ENCODE measurements around the gene ERC2.

The ERC2 gene

GRCh38 chr3:56318891-56319290, 149.4 kb downstream of the ERC2 start:
- H3K27me3 Mint-ChIP-seq (ENCODE audit: low read depth), result no peaks in the 10 kb centered on the region

GRCh38 chr3:56316944-56317343, 151.3 kb downstream of the ERC2 start:
- no peaks in the 10 kb centered on the region for H3K9me3 Mint-ChIP-seq
- peaks cover 57% of the 10 kb centered on the region for H3K4me1 Mint-ChIP-seq
- no peak for TF ChIP-seq CTCF (IDR thresholded peaks at IDR 0.05; ENCODE audit: unreplicated experiment in 3 of 3)
- H3K4me3 Mint-ChIP-seq, result no peak overlapping the region
- H3K36me3 Mint-ChIP-seq (ENCODE audit: low read depth), result no peaks in the 10 kb centered on the region
- H3K27ac Mint-ChIP-seq, result no peak overlapping the region
- H3K27me3 Mint-ChIP-seq (ENCODE audit: low read depth), result no peaks in the 10 kb centered on the region

More at GRCh38 chr3:56318891-56319290, 149.4 kb downstream of the ERC2 start:
- Mint-ChIP-seq H3K4me3 (no peak overlapping the region), H3K4me1 (peaks cover 59% of the 10 kb centered on the region), H3K27ac (no peak overlapping the region), H3K9me3 (no peaks in the 10 kb centered on the region), H3K36me3 (ENCODE audit: low read depth) (no peaks in the 10 kb centered on the region)
- no peak for TF ChIP-seq CTCF (IDR thresholded peaks at IDR 0.05; ENCODE audit: unreplicated experiment in 3 of 3)

GRCh38 chr3:56314842-56315241, 153.4 kb downstream of the ERC2 start:
- Mint-ChIP-seq H3K27me3 (ENCODE audit: low read depth) (no peaks in the 10 kb centered on the region), H3K27ac (peak overlapping the region; percentile 20 to 72 (median 59)), H3K9me3 (no peaks in the 10 kb centered on the region), H3K4me1 (peaks cover 38% of the 10 kb centered on the region), H3K4me3 (peak overlapping the region in 1 of 3 experiments; percentile 14), H3K36me3 (ENCODE audit: low read depth) (no peaks in the 10 kb centered on the region)
- TF ChIP-seq CTCF (IDR thresholded peaks at IDR 0.05; ENCODE audit: unreplicated experiment in 3 of 3), result no peak

- TF ChIP-seq CTCF (IDR thresholded peaks at IDR 0.05; ENCODE audit: unreplicated experiment in 3 of 3), result no peak
- H3K27me3 Mint-ChIP-seq (ENCODE audit: low read depth), result no peaks in the 10 kb centered on the region
- H3K4me3 Mint-ChIP-seq, result no peak overlapping the region
- H3K27ac Mint-ChIP-seq, result no peak overlapping the region
- peaks cover 22% of the 10 kb centered on the region for H3K4me1 Mint-ChIP-seq
- no peaks in the 10 kb centered on the region for H3K36me3 Mint-ChIP-seq (ENCODE audit: low read depth)
- no peaks in the 10 kb centered on the region for H3K9me3 Mint-ChIP-seq
Observed at GRCh38 chr3:56309465-56309864, 158.8 kb downstream of the ERC2 start.

- Mint-ChIP-seq H3K36me3 (ENCODE audit: low read depth) (no peaks in the 10 kb centered on the region), H3K27me3 (ENCODE audit: low read depth) (peaks cover 3% of the 10 kb centered on the region), H3K27ac (peak overlapping the region in 2 of 3 experiments; percentile 30 to 73), H3K9me3 (no peaks in the 10 kb centered on the region), H3K4me3 (no peak overlapping the region), H3K4me1 (peaks cover 26% of the 10 kb centered on the region)
- TF ChIP-seq CTCF (IDR thresholded peaks at IDR 0.05; ENCODE audit: unreplicated experiment in 3 of 3), result no peak
Observed at GRCh38 chr3:56308471-56308870, 159.8 kb downstream of the ERC2 start.

GRCh38 chr3:56304069-56304468, 164.2 kb downstream of the ERC2 start:
- H3K4me3 Mint-ChIP-seq, result no peak overlapping the region

More at GRCh38 chr3:56304069-56304468, 164.2 kb downstream of the ERC2 start:
- Mint-ChIP-seq H3K27me3 (ENCODE audit: low read depth) (peaks cover 13% of the 10 kb centered on the region), H3K27ac (peak overlapping the region in 1 of 3 experiments; percentile 91), H3K36me3 (ENCODE audit: low read depth) (no peaks in the 10 kb centered on the region), H3K4me1 (peaks cover 19% of the 10 kb centered on the region), H3K9me3 (no peaks in the 10 kb centered on the region)
- no peak for TF ChIP-seq CTCF (IDR thresholded peaks at IDR 0.05; ENCODE audit: unreplicated experiment in 3 of 3)
